ENCODE data around the gene COL5A1. TPM values are rescaled to one million over a fixed set of nuclear protein-coding genes. Genes with fewer than 3 reads are reported as not detected.
A peak's percentile ranks its signal among the peaks of the same experiment; 100 is the strongest.

The COL5A1 gene
- total RNA-seq, 1 donor: 801 TPM

GRCh38 chr9:134733480-134734232 lies 92.1 kb downstream of the COL5A1 start:
- DNase-seq (ENCODE audit: insufficient read length, low spot score, missing footprints): no peak
- Histone ChIP-seq H3K4me2 (ENCODE audit: insufficient read depth, low read length) (no peak overlapping the region), H3K27me3 (ENCODE audit: insufficient read depth, low read length) (no peaks in the 10 kb centered on the region), H3K9me3 (ENCODE audit: low read depth, low read length) (no peaks in the 10 kb centered on the region), H2AFZ (ENCODE audit: low read length) (no peak overlapping the region), H3K4me3 (ENCODE audit: insufficient read depth, low read length) (no peak overlapping the region), H3K27ac (ENCODE audit: low read depth, low read length) (peak overlapping the region; percentile 12), H3K79me2 (ENCODE audit: insufficient read depth, low read length) (peaks cover 46% of the 10 kb centered on the region), H3K4me1 (ENCODE audit: insufficient read depth, low read length) (no peaks in the 10 kb centered on the region), H3K36me3 (ENCODE audit: insufficient read depth, low read length) (peaks cover 75% of the 10 kb centered on the region), H4K20me1 (ENCODE audit: insufficient read depth, low read length) (peaks cover 72% of the 10 kb centered on the region)
- no peak for TF ChIP-seq CTCF (IDR thresholded peaks at IDR 0.05; ENCODE audit: extremely low read depth, low read depth, low read length)

GRCh38 chr9:134734270-134734669 lies 92.7 kb downstream of the COL5A1 start:
- no peak for DNase-seq (ENCODE audit: insufficient read length, low spot score, missing footprints)
- peaks cover 44% of the 10 kb centered on the region for H3K79me2 ChIP-seq (ENCODE audit: insufficient read depth, low read length)

GRCh38 chr9:134735441-134736175 lies 94.0 kb downstream of the COL5A1 start:
- Histone ChIP-seq H3K79me2 (ENCODE audit: insufficient read depth, low read length) (peaks cover 46% of the 10 kb centered on the region), H4K20me1 (ENCODE audit: insufficient read depth, low read length) (peaks cover 69% of the 10 kb centered on the region), H3K4me3 (ENCODE audit: insufficient read depth, low read length) (no peak overlapping the region), H2AFZ (ENCODE audit: low read length) (no peak overlapping the region), H3K9me3 (ENCODE audit: low read depth, low read length) (no peaks in the 10 kb centered on the region), H3K27me3 (ENCODE audit: insufficient read depth, low read length) (no peaks in the 10 kb centered on the region), H3K27ac (ENCODE audit: low read depth, low read length) (no peak overlapping the region), H3K4me2 (ENCODE audit: insufficient read depth, low read length) (no peak overlapping the region), H3K36me3 (ENCODE audit: insufficient read depth, low read length) (peaks cover 81% of the 10 kb centered on the region), H3K4me1 (ENCODE audit: insufficient read depth, low read length) (no peaks in the 10 kb centered on the region)
- no peak for DNase-seq (ENCODE audit: insufficient read length, low spot score, missing footprints)
- TF ChIP-seq CTCF (IDR thresholded peaks at IDR 0.05; ENCODE audit: extremely low read depth, low read depth, low read length): no peak

More at GRCh38 chr9:134734270-134734669, 92.7 kb downstream of the COL5A1 start:
- no peak for TF ChIP-seq CTCF (IDR thresholded peaks at IDR 0.05; ENCODE audit: extremely low read depth, low read depth, low read length)
- H3K4me2 ChIP-seq (ENCODE audit: insufficient read depth, low read length): no peak overlapping the region
- H2AFZ ChIP-seq (ENCODE audit: low read length): no peak overlapping the region
- peaks cover 78% of the 10 kb centered on the region for H3K36me3 ChIP-seq (ENCODE audit: insufficient read depth, low read length)
- peaks cover 67% of the 10 kb centered on the region for H4K20me1 ChIP-seq (ENCODE audit: insufficient read depth, low read length)
- no peak overlapping the region for H3K27ac ChIP-seq (ENCODE audit: low read depth, low read length)
- H3K4me3 ChIP-seq (ENCODE audit: insufficient read depth, low read length): no peak overlapping the region
- no peaks in the 10 kb centered on the region for H3K4me1 ChIP-seq (ENCODE audit: insufficient read depth, low read length)
- H3K27me3 ChIP-seq (ENCODE audit: insufficient read depth, low read length): no peaks in the 10 kb centered on the region
- no peaks in the 10 kb centered on the region for H3K9me3 ChIP-seq (ENCODE audit: low read depth, low read length)

All from osteoblast (primary cell).